OCI-M2 (cell line): ENCODE data around the gene NIN.

Source experiments
- DNase-seq: peaks from one replicate; lab custom pipeline; 2025; ENCODE audit not compliant: unreplicated experiment; lab: John Stamatoyannopoulos, UW

The NIN gene, protein sequence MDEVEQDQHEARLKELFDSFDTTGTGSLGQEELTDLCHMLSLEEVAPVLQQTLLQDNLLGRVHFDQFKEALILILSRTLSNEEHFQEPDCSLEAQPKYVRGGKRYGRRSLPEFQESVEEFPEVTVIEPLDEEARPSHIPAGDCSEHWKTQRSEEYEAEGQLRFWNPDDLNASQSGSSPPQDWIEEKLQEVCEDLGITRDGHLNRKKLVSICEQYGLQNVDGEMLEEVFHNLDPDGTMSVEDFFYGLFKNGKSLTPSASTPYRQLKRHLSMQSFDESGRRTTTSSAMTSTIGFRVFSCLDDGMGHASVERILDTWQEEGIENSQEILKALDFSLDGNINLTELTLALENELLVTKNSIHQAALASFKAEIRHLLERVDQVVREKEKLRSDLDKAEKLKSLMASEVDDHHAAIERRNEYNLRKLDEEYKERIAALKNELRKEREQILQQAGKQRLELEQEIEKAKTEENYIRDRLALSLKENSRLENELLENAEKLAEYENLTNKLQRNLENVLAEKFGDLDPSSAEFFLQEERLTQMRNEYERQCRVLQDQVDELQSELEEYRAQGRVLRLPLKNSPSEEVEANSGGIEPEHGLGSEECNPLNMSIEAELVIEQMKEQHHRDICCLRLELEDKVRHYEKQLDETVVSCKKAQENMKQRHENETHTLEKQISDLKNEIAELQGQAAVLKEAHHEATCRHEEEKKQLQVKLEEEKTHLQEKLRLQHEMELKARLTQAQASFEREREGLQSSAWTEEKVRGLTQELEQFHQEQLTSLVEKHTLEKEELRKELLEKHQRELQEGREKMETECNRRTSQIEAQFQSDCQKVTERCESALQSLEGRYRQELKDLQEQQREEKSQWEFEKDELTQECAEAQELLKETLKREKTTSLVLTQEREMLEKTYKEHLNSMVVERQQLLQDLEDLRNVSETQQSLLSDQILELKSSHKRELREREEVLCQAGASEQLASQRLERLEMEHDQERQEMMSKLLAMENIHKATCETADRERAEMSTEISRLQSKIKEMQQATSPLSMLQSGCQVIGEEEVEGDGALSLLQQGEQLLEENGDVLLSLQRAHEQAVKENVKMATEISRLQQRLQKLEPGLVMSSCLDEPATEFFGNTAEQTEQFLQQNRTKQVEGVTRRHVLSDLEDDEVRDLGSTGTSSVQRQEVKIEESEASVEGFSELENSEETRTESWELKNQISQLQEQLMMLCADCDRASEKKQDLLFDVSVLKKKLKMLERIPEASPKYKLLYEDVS (N-terminal part only)

DNA sequence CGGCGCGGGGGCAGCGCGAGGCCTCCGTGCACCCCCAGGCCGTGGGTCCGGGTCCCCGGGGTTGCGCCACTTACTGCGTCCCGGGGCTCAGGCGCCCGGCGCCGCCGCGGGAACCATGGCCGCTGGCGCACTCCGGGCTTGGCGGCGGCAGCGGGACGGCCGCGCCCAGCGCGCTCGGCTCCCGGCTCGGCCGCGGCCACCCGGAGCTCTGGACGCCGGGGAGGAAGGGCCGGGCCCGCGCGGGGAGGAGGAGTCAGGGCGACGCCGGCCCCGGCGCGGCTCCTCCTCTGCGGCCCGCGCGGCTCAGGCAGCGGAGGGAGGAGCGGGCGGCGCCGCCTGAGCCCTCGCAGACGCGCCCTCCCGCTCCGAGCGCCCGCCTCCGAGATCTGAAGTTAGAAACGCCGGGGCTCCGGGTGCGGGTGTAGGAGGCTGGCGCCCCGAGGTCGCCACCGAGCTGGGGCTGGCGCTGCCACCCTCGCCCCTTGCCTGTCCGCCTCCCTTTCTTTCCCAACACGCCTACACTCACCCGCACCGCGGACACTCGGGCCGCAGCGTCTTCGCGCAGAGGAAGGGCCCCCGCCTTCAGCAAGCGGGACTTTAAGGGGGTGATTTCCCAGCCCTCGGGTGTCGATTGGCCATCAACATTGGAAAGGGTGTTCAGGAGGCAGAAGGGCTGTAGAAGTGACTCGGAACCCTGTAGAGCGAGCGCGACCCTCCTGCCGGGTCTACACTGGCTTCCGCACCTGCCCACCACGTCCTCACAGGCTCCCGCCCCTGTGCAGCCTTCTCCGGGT lies at the start of gene NIN:
NIN (minus strand) TSS at position 231 of the 794 bp plus-strand sequence. CDS start 9,106 bp downstream, outside the sequence.
- no peak for DNase-seq

DNA sequence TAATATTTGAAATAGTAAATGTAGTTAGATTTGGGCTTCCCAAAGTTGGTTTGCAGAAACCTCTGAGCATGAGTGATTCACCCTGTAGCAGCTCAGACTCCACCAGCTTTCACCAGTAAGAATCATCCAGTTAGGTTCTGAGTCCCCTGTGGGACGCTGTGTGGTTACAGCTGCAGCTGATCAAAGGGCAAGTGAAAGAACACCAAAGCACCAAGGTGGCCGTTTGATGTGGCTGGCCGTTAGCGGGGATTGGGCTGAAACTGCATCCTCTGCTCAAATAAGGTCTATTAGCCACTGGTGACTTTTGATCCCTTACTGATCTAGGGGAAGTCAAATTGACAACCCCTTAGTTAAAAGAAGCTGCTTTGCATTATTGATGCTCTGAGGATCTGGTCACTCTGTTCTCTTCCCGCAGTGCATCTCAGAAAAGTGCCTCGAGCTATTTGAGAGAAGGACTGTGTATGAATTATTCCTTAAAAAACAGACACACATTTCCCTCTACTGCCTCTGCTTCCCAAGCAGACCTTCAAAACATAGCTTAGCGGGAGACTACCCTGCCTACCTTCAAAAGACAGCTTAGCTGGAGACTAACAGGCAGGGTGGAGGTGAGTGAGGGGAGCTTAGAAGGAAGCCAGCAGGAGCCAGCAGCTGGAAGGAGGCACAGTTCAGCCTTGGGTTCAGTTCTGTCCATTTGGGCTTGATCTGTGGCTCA lies 44.6 kb upstream of the NIN start:
- DNase-seq: no peak

DNA sequence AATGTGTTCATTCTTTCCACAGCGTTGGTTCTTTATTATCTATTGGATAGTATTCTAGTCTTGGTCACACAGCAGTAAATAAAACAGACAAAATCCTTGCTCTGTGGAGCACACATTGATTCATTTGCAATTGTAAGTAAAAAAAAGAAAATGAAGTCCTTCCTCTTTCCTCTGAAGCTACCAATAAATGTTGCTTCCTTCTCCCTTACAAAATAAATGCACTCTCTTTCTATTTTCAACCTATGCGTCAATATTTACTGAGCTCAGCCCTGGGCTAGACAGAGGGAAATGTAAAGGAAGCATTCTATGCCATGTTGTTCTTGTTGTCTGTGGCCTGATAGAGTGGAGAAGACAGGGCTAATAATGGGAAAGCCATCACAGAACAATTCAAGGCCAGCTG lies 43.8 kb upstream of the NIN start:
- no peak for DNase-seq

DNA sequence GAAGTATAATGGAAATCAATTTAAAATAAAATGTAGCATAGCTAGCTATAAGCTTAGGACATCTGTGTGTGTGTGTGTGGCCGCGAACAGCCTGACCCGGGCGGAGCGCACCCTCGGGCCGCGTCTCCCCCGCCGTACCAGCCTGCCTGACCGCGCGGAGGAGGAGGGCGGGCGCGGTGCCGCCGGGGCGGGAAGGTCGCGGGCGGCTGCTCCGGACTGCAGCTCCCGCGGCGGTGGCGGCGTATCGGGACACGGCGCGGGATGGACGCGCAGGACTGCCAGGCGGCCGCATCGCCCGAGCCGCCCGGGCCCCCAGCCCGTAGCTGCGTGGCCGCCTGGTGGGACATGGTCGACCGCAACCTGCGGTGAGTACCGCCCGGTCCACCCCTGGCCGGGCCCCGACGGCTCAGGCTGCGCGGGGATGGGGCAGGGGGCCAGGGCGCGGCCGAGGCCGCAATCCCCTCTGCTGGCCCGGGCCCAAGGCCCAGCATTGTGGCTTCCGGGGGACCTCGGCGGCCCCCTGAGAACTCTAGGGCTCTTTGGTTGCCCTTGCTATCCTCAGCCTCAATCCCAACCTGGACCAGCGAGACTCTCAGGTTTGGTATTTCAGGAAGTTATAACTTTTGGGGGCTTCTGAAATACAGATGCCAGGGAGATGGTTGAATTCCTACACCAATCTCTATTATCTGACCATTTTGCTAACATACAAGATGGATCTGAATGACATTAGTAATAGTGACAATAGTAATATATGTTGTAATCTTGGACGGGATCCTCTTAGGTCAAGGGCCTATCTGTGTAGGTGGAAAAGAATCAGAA lies 41.2 kb upstream of the NIN start, which contains the start of gene ABHD12B:
ABHD12B (plus strand) TSS at position 140 of the 819 bp plus-strand sequence; CDS start at position 262, 122 bp downstream.
- no peak for DNase-seq

DNA sequence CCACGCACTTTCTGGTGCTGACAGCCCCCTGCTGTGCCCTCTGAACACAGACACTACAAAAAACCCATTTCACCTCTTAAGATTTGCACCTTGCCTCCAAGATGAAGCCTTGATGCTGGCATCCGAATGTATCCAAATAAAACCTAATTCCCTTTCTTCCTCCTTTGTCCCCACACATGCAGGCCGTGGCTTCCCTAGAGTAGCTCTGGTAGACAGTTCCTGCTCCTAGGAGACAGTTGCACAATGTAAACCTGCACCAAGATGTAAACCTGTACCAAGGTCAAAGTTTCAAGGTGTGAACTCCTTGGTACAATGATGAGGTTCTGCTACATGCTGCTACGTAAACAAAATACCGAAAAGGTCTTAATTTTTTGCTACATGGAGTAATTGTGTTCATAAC lies 40.3 kb upstream of the NIN start:
- no peak for DNase-seq

DNA sequence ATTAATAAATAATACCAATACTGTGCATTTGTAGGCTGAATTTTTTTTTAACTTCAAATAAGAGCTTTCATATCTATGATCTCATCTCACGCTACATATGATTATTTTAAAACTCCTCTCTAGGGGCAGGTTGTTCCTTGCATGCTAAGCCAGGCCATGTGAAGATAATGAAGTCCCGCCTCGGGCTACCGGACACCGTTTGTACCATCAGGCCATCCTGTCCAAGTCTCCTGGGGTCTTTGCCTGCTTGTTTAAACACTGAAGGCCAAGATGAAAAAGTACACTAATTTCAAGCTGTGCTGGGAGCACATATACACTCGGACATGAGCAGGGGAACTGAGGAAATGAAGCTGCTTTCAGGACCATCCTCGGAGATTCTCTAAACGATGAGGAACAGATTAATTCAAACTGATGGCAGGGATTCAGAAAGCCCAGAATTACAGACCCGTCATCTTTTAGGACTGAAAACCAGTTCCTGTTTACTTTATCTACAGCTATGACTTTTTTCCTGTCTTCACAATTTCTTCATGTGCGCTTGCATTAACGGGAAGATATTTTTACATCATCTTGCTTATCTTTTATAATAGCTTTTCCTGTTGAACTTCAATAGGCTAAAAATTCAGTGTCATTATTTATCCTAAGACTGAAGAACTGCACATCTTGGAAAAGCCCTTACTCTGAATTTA lies 34.6 kb upstream of the NIN start:
- no peak for DNase-seq

DNA sequence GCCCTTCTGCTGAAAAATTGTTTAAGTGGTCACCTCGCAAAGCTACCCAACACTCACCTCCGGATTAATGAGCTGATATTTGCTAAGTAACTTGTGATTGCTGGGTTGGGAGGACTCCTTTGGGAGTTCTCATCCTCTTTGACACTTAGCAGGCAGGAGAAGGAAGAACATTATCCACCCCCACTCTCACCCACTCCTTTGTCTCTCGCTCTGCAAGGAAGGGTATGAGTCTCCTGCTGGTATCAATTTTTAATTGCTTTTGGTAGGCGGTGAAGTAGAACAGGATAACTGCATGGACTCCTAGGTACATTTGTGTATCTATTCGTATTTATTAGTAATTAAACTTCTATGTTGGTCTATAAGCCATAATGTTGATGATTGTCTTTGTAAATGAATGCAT lies 34.0 kb upstream of the NIN start:
- no peak for DNase-seq

DNA sequence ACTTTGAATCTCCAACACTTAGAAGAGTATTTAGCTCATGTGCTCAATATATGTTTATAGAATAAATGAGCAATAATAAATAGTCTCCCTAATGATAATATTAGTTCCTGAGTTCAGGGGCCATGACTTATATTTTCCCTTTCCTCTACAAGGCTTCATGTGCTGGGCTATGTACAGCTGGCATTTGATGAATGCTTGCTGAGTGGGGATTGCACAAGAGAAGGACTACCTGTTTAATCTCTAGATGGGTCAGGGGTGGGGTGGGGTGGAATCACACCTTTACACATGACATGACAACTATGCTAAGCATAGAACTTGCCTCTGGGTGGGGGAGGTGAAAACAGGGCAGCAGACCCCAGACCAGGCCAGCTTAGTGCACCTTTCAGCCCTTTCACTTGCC lies 33.3 kb upstream of the NIN start:
- DNase-seq: no peak

DNA sequence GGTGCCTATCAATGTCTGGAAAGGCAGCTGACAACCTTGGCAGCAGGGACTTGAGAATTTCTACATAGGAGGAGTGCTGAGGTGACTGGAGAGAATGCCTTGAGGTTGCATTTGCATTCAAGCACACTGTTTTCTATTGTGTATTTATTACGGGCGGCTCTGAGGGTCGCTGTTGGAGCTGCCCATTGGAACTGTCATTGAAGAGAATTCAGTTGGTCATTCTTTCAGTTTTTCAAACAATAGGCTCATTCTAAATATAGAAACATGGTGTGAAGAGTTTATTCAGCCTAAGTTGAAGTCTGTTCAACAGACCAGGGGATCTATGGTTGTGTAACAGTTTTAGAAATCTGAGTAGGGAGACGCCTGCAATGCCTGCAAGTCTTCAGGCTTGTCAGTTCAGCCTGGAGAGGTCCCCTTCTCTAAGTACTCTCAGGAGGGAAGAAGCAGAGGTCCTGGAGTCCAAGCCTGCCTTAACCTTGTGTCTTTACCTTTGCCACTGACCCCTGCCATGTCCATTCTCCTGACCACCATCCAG lies 31.1 kb upstream of the NIN start:
- DNase-seq: no peak

DNA sequence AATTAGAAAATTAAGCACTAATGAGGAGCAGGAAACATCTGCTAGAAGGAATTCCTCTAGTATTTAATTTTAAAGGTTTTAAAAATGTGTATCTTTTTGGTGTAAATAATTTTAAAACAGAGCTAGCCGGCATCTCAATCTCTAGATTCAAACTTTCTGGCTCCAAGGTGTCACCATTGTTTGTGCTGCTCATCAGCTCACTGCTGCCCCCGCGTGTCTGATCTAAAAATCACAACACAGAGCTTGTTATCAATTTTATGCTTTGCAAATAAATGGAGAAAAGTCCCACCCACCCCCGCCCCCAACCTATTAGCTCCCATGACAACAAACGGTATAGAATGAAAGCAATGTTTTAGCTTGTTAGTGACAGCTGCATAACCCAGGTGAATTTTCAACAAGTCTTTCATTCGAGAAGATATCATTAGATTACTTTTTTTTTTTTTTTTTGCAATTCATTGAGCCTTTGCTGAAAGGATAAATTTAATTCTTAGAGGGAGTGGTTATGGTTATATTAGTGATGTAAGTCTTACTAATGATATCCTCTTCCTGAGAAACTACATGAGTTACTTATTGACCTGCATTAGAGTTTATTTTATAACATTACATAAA lies 29.6 kb upstream of the NIN start:
- DNase-seq: no peak

DNA sequence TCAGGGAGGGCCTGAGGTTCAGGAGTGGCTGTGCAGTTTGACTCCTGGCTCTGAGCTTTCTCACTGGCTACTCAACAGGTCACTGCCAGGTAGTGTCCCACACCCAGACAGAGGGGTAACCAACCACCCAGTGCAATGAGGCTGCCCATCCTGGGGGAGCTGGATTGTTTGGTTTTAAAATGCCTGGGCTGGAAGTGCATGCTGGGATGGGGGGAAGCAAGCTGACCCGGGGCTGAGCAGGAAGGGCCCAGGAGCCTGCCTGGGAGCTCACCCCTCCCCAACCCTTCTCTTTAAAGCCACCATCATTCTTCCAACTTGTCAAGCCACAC lies 28.3 kb upstream of the NIN start:
- DNase-seq: no peak

DNA sequence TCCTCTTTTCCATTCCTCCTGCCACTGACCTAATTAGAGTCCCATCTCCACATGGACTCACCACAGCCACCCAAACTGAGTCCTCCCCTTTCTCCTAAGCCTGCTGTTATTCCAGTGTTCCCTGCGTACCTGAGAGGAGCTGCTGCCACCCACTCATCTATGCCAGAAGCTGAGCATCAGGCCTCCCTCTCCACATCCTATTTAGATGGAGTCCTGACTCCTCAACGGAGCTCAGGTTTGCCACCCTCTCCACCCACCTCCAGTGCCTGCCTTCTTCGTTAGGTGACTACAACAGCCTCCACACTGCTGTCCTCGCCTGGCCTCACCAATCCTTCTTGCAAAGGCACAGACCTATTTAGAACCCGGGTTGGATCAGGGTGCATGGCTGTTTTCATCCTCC lies 25.7 kb upstream of the NIN start:
- DNase-seq: no peak

DNA sequence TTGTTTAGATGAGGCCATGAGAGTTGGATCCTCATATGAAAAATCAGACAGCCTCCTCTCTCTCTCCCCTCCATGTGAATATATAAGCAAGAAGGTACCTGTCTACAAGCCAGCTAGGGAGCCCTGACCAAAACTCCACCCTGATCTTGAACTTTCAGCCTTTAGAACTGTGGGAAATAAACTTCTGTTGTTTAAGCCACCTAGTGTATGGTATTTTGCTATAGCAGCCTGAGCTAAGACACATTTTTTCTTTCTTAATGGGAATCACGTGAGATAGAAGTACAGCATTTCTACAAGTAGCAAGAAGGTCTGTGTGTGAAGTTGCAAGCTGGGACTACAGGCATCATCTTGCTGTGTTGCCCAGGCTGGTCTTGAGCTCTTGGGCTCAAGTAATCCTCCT lies 24.6 kb upstream of the NIN start:
- no peak for DNase-seq

DNA sequence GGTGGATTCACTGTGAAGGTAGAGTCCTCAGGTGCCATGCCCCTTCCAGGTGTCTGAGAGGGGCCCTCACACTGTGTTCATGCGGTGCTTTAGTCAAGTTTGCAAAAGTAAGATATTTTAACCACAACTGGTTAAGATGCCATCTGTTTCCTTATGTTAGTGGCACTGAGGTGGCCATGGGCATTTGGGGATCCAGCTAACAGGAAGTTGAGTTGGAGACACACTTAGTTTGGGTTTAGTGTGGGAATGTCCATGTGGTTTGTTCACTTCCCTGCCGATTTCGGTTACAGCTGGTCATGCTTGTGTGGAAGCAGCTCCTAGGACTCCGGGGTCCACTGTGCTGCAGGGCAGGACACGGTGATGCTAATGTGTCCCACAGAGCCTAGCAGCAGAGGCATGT lies 23.6 kb upstream of the NIN start:
- DNase-seq: no peak

DNA sequence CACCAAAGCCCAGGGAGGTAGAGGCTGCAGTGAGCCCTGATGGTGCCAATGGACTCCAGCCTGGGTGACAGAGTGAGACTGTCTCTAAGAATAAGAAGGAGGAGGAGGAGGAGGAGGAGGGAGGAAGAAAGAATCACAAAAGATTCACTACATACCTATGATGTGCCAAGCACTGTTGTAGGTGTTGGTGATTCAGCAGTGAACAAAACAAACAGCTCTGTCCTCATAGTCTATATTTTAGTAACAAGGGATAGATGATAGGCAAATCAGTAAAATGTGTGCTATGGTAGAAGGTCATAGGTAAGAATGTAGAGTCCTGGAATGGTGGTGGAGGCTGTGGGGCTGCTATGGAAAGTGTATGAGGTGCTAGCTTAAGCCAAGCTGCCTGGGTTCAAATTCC lies 22.9 kb upstream of the NIN start:
- no peak for DNase-seq

DNA sequence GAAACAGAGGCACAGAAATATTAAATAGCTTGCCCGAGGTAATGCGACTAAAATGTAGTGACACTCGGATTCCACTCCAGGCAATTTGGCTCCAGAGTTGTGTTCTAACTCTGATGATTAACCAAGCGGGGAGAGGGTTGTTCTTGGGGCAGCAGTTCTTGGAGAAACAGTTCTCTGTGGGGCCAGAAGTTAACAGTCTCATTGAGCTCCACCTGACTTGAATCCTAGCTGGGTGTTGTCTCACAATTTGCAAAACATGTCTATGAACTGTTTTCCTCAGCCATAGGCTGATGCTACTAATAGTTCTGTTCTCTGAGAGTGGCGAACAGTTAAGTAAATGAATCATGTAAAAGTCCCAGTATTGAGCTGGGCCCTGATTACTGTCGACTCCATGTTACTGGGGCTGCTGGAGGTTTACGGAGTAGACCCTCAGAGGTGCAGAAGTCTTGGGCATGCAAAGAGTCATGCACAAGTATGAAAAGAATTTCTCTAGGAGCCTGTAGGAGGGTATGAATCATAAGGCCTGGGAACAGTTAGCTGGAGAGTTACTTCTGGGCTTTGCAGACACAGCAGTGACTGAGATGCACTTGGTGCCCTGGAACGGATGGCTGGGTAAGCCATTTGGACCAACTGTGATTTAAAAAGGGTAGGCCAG lies 15.4 kb upstream of the NIN start:
- no peak for DNase-seq

DNA sequence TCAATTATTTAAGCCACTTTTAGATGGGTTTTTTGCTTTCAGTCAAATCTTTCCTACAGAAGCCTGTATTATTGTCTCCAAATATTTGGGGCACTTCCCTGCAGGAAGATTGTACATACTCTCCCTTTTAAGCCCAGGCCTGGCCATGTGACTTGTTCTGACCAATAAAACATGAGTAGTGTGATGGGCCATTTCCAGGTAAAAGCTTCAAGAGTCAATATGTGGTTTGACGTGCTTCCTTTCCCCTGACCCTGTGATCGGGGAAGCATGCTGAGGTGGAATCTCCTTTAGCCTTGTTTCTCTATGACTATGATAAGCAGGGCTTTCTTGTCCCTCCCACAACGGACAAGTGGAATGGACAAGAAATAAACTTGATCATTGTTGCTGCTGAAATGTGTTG lies 14.2 kb upstream of the NIN start:
- DNase-seq: no peak
